Stimulated activated naive B cell treated with anti-CD40 and anti-IgM and Interleukin-4, amounts not matched to agents 10 μg/mL and 1 μg/mL and 100 μg/mL, for 72 hours (primary cell): ENCODE data around the gene FASN.

ENCODE experiments used
- ATAC-seq, 2 donors: fragments of 150-1000 bp; cut with Tn5 transposase; replicated peaks; 2 replicates each; pipeline ENCODE4 v1.10.0; 2021; ENCODE audit warnings: moderate library complexity in 1 of 2
- DNase-seq: peaks from one replicate; pipeline ENCODE4 v3.0.0; 2021
- H3K27ac Mint-ChIP-seq: one replicate; pipeline ENCODE4 v1.8.0; 2022; ENCODE audit warnings: mild to moderate bottlenecking, mixed read lengths
- H3K27me3 Mint-ChIP-seq, 2 donors: one replicate each; pipeline ENCODE4 v1.8.0; 2022; ENCODE audit warnings: mixed read lengths in 2 of 2
- H3K36me3 Mint-ChIP-seq, 2 donors: one replicate each; pipeline ENCODE4 v1.8.0; 2022; ENCODE audit warnings: mixed read lengths in 2 of 2, mild to moderate bottlenecking in 1 of 2
- H3K4me1 Mint-ChIP-seq, 2 donors: one replicate each; pipeline ENCODE4 v1.8.0; 2022; ENCODE audit warnings: mixed read lengths in 2 of 2, mild to moderate bottlenecking in 1 of 2
- H3K4me3 Mint-ChIP-seq, 2 donors: one replicate each; pipeline ENCODE4 v1.8.0; 2022; ENCODE audit warnings: mild to moderate bottlenecking in 2 of 2, mixed read lengths in 2 of 2, moderate library complexity in 1 of 2
- H3K9me3 Mint-ChIP-seq, 2 donors: one replicate each; pipeline ENCODE4 v1.8.0; 2022; ENCODE audit warnings: mixed read lengths in 2 of 2, mild to moderate bottlenecking in 1 of 2

FASN gene

DNA sequence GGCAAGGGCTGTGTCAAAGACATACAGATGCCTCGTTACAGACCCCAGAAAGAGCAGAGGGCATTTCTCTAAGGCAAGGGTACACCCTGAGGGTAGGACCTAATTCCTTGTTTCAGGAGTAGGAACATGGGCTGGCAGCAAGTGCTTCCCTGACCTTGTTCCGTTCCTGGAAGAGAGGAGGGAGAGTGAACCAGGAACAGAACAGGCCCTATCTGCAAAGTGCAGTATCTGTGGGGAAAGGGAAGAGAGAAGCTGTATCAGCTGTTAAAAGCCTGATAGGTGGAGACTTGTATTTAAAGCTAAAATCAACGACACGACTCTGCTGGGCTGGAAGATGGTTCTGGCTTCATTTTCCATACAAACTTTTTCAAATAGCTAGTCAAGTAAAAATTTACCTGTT, 26.1 kb upstream of the FASN start:
- Mint-ChIP-seq H3K4me3 (no peak overlapping the region), H3K9me3 (no peaks in the 10 kb centered on the region), H3K4me1 (peaks cover 0 to 2% of the 10 kb centered on the region in 2 donors), H3K27me3 (no peaks in the 10 kb centered on the region), H3K36me3 (peaks cover 12 to 42% of the 10 kb centered on the region in 2 donors), H3K27ac (no peak overlapping the region)
- ATAC-seq: no peak
- DNase-seq: no peak

DNA sequence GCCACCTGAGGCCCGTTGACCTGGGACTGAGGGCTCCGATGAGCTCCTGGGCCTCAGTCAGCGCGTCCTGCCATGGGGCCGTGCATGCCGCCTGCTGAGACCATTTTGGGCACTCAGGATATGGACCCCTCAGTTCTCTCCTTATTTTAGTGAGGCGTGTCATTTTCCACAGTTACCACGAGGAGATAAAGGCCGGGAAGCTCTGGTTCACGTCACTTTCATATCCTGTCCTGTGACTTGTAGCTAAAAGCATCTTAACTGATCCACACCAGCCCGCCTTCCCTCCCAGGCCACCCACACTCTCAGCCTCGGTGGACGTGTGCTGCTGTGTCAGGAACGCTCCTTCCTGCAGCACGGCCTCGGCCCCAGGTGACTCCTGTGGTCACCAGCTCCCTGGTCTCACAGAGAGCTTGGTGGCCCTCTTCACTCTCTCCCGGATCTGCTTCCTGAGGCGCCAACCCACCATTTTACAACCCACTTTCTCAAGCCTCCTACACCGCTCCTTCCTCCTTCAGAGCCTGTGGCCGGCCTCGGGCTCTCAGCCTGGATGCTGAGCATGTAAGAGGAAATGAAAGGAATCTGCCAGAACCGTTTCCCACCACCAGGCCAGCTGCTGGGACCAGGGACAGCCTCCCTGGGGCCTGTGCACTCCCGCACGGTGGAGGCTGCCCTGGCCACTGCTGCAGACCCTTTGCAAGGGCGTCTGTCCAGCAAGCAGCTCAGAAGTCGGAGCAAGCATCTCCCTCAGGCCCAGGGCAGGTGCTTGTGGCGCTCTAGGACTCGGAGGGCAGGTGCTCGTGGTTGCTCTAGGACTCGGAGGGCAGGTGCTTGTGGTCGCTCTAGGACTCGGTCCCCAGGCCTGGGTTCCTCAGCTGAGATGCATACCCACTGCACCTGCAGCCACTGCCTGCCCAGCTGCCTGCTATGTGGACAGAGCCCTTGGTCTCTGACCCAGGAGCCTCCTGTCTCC, 23.9 kb upstream of the FASN start:
- H3K27ac Mint-ChIP-seq: no peak overlapping the region
- H3K9me3 Mint-ChIP-seq: no peaks in the 10 kb centered on the region
- no peak overlapping the region for H3K4me3 Mint-ChIP-seq
- DNase-seq (no peak), ATAC-seq (no peak)
- peaks cover 0 to 2% of the 10 kb centered on the region in 2 donors for H3K4me1 Mint-ChIP-seq
- peaks cover 12 to 42% of the 10 kb centered on the region in 2 donors for H3K36me3 Mint-ChIP-seq
- no peaks in the 10 kb centered on the region for H3K27me3 Mint-ChIP-seq

DNA sequence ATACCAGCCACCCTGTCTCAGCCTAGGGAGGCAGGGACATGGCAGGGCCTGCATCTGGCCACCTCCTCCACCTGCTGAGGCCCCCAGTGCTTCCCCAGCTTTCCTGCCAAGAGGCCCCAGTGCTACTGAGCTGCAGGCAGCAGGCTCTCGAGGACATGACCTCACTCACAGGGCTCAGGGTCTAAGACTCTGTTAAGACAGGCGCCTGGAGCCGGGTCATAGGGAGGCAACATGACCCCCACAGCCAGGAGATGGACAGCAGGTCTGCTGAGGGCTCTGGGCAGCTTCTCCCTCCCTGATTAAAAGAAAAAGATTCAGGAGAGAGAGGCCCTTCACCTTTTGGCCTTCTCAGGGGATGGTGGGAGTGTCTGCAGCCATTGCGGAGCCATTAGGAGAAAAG, 23.2 kb upstream of the FASN start:
- H3K4me3 Mint-ChIP-seq: no peak overlapping the region
- no peak for DNase-seq
- no peak overlapping the region for H3K27ac Mint-ChIP-seq
- ATAC-seq: no peak
- no peaks in the 10 kb centered on the region for H3K9me3 Mint-ChIP-seq
- H3K4me1 Mint-ChIP-seq: peaks cover 0 to 2% of the 10 kb centered on the region in 2 donors
- peaks cover 12 to 41% of the 10 kb centered on the region in 2 donors for H3K36me3 Mint-ChIP-seq
- no peaks in the 10 kb centered on the region for H3K27me3 Mint-ChIP-seq

DNA sequence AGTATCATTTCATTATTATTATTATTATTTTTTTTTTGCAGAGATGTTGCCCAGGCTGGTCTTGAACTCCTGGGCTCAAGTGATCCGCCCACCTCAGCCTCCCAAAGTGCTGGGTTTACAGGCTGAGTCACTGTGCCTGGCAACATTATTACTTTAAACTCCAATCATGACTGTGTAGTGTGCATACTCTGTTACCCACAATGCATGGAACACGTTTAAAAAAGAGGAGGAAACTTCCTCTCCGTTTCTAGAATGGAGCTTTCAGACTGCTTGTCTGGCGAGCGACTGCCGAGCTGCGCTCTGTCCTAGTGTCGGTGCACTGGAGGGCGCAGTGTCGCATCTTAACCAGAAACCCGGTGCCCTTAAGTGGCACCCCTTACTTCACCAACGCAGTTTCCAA, 22.1 kb upstream of the FASN start:
- H3K4me3 Mint-ChIP-seq: no peak overlapping the region
- H3K4me1 Mint-ChIP-seq: peaks cover 0 to 2% of the 10 kb centered on the region in 2 donors
- peaks cover 12 to 35% of the 10 kb centered on the region in 2 donors for H3K36me3 Mint-ChIP-seq
- ATAC-seq: no peak
- no peak overlapping the region for H3K27ac Mint-ChIP-seq
- DNase-seq: no peak
- H3K9me3 Mint-ChIP-seq: no peaks in the 10 kb centered on the region
- no peaks in the 10 kb centered on the region for H3K27me3 Mint-ChIP-seq

DNA sequence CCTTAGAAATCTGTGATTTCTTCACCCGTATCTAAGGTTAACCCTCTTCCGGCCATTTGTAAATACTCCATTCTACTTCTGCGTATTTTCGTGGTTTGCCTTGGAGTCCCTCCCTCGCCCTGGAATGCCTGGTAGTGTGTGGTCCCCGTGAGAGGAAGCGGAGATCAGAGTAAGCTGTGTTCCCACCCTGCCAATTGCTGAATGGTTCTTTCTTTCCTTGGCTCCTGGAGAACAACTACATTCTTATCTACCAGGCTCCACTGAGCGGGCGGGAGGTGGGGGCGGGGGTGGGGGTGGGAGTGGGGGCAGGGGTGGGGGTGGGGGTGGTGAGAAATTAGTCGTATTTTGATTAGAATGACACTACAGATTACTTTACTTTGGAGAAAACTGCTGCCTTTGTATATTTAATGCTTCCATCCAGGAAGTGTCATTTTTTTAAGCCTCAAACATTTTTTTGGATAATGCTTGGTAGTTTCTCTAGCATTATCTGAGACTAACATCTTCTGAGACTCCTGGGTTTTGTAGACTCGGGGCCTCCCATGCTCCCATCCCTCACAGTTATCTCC, 20.9 kb upstream of the FASN start:
- Mint-ChIP-seq H3K36me3 (peaks cover 11 to 28% of the 10 kb centered on the region in 2 donors), H3K27me3 (no peaks in the 10 kb centered on the region), H3K27ac (no peak overlapping the region), H3K4me1 (peaks cover 0 to 2% of the 10 kb centered on the region in 2 donors), H3K4me3 (no peak overlapping the region), H3K9me3 (no peaks in the 10 kb centered on the region)
- DNase-seq (no peak), ATAC-seq (no peak)

DNA sequence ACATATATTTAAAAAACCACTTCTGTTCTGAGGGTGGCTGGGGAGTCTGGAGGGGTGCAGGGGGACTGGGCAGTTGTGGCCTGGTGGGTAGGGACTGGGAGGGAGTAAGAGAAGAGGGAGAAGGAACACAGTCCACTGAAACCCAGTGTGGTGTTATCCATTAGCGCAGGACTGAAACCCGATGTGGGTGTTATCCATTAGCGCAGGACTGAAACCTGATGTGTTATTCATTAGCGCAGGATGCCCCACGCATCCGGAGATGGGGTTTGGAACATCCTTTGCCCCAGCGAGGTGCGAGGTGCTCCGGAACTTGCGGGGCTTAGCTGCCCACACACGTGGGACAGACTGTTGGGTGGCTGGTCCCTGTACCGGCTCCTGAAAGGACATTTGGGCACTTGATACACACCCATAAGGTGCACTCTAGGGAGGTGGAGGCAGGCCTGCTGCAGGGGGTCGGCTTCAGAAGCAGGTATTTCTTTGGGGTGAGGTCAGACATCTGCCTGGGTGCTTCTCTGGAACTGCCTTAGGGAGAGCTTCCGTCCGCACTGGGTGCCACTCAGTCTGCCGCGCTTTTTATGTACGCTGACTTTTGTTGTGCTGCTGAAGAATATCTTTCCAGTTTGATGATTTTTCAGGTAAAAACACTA, 20.3 kb upstream of the FASN start:
- no peak for DNase-seq
- no peak for ATAC-seq
- no peaks in the 10 kb centered on the region for H3K27me3 Mint-ChIP-seq
- peaks cover 0 to 2% of the 10 kb centered on the region in 2 donors for H3K4me1 Mint-ChIP-seq
- H3K4me3 Mint-ChIP-seq: no peak overlapping the region
- peaks cover 13 to 31% of the 10 kb centered on the region in 2 donors for H3K36me3 Mint-ChIP-seq
- H3K9me3 Mint-ChIP-seq: no peaks in the 10 kb centered on the region
- H3K27ac Mint-ChIP-seq: no peak overlapping the region

DNA sequence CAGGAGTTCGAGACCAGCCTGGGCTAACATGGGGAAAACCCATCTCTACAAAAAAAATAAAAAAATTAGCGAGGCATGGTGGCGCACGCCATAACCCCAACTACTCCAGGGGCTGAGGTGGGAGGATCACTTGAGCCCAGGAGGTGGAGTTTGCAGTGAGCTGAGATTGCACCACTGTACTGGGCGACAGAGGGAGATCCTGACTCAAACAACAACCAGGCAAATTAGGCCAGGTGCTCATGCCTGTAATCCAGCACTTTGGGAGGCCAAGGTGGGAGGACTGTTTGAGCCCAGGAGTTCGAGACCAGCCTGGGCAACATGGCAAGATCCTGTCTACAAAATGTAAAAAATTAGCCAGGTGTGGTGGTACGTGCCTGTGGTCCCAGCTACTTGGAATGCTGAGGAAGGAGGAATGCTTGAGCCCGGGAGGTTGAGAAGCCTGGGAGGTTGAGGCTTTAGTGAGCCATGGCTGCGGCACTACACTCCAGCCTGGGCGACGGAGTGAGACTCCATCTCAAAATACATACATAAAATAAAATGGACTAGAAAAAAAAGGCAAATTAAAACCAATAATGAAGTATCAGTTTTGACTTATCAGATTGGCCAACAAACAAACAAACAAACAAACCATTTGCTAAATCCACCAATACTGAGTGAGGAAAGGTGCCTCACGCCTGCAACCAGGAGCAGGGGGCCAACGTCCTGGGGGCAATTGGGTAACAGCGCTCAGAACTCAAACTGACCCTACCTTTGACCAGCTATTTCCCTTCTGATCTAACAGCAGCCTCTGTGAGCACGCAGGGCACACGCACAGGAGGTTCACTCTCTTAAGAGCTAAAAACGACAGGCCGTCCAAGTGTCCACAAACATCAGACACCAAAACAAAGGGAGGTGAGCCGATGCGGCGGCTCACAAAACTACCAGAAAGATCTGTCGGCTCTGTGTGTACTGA, 19.4 kb upstream of the FASN start:
- Mint-ChIP-seq H3K9me3 (no peaks in the 10 kb centered on the region), H3K27me3 (no peaks in the 10 kb centered on the region), H3K4me1 (peaks cover 0 to 2% of the 10 kb centered on the region in 2 donors), H3K4me3 (no peak overlapping the region), H3K36me3 (peaks cover 13 to 26% of the 10 kb centered on the region in 2 donors), H3K27ac (no peak overlapping the region)
- DNase-seq (no peak), ATAC-seq (no peak)

DNA sequence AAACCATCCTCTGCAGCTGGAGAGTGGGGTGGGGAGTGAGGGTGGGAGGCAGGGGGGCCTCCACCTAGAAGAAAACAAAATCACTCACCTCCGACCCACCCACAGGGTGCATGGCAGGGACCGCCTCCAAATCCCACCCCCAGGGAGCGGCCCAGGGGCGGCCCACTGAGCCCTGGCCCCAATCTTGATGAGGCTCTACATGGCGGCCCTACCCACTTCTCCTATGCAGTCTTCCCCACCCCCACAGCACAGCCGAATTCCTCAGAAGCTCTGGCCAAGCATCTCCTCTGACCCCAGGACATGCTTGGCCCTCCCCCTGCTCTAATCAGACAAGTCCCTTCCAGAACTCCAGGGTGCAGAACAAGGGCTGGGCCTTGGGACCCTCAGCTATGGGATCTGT, 18.2 kb upstream of the FASN start:
- Mint-ChIP-seq H3K36me3 (peaks cover 12 to 24% of the 10 kb centered on the region in 2 donors), H3K4me3 (no peak overlapping the region)

DNA sequence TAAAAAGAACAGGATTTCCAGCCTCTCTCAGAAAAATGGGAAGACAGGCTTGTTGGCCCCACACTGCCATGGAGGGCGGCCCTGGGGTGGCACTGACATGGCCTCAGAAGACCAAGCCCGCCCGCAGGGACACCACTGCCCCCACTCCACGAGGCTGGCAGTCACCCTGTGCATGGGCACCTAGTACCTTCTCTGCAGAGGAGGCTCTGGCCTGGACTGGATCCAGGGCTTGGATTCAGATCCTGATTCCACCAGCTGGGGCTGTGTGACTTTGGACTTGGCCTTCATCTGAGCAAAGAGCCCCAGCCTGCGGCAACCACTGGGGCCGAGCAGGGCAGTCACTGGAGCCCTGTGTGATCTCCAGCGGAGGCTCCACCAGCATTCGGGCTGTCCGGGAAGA, 16.8 kb upstream of the FASN start:
- no peaks in the 10 kb centered on the region for H3K27me3 Mint-ChIP-seq

More for the DNA sequence above, 18.2 kb upstream of the FASN start:
- no peak for ATAC-seq
- no peak for DNase-seq
- Mint-ChIP-seq H3K27ac (no peak overlapping the region), H3K4me1 (no peaks in the 10 kb centered on the region), H3K9me3 (no peaks in the 10 kb centered on the region), H3K27me3 (no peaks in the 10 kb centered on the region)

DNA sequence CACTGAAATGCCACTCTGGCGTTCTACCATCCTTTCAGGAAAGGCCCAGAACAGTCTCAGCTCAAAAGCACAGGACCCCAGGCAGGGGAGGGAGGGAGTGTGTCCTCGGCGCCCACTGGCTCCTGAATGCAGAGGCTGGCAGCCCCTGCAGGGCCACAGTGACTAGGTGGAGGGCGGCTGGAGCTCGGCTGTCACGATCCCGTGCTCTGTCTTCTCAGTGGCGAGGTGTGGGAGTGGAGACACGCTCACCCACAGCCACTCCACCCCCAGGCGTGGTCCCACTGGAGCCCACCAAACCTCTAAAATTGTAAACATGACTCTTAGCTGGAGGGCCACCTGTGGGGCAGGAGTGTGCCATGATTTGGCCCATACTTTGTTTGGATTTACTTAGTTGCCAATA, 16.4 kb upstream of the FASN start:
- H3K36me3 Mint-ChIP-seq: peaks cover 9 to 20% of the 10 kb centered on the region in 2 donors
- H3K27ac Mint-ChIP-seq: no peak overlapping the region
- H3K4me1 Mint-ChIP-seq: no peaks in the 10 kb centered on the region
- ATAC-seq: no peak
- H3K9me3 Mint-ChIP-seq: no peaks in the 10 kb centered on the region
- H3K27me3 Mint-ChIP-seq: no peaks in the 10 kb centered on the region
- no peak overlapping the region for H3K4me3 Mint-ChIP-seq
- DNase-seq: no peak

More for the DNA sequence above, 16.8 kb upstream of the FASN start:
- H3K4me3 Mint-ChIP-seq: no peak overlapping the region
- no peaks in the 10 kb centered on the region for H3K9me3 Mint-ChIP-seq
- no peak for ATAC-seq
- no peaks in the 10 kb centered on the region for H3K4me1 Mint-ChIP-seq
- H3K27ac Mint-ChIP-seq: no peak overlapping the region
- no peak for DNase-seq
- H3K36me3 Mint-ChIP-seq: peaks cover 12 to 24% of the 10 kb centered on the region in 2 donors

DNA sequence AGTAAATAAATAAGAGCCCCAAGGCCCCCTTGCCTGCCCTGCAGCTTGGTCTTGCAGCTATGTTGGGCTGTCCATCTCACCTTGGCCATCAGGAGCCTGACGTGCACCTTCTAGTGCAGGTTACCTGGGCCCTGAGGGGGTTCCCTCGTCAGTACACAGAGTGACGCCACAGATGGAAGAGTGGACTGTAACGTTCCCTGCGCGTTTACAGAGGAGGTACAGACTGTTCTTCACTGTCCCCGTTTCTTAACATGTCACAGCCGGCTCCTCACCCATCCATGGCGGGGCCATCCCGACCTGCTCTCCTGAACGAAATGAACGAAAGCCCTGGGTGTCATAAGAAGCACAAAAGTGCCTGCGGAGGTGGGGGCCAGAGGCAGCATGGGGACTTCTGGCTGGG, 15.9 kb upstream of the FASN start:
- no peak for DNase-seq
- Mint-ChIP-seq H3K27ac (no peak overlapping the region), H3K4me1 (no peaks in the 10 kb centered on the region), H3K36me3 (peaks cover 6 to 18% of the 10 kb centered on the region in 2 donors), H3K4me3 (no peak overlapping the region), H3K27me3 (no peaks in the 10 kb centered on the region), H3K9me3 (no peaks in the 10 kb centered on the region)
- ATAC-seq: no peak

DNA sequence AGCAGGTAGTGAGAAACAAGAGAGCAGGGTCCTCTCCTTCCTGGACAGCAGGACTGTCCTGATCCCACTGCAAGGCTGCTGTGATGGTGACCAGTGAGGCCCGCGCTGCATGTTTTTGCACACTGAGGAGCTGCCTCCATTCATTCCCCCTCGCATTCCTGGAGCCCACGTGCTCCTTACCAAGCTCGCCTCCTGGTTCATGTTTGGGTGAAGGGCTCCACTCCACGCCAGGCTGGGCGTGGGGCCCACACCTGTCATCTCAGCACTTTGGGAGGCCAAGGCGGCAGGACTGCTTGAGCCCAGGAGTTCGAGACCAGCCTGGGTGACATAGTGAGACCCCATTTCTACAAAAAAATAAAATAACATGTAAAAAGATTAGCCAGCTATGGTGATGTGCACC, 15.4 kb upstream of the FASN start:
- no peak overlapping the region for H3K4me3 Mint-ChIP-seq
- DNase-seq (no peak), ATAC-seq (no peak)
- no peaks in the 10 kb centered on the region for H3K4me1 Mint-ChIP-seq
- H3K36me3 Mint-ChIP-seq: peaks cover 6 to 18% of the 10 kb centered on the region in 2 donors
- H3K27ac Mint-ChIP-seq: no peak overlapping the region
- no peaks in the 10 kb centered on the region for H3K9me3 Mint-ChIP-seq
- H3K27me3 Mint-ChIP-seq: no peaks in the 10 kb centered on the region

DNA sequence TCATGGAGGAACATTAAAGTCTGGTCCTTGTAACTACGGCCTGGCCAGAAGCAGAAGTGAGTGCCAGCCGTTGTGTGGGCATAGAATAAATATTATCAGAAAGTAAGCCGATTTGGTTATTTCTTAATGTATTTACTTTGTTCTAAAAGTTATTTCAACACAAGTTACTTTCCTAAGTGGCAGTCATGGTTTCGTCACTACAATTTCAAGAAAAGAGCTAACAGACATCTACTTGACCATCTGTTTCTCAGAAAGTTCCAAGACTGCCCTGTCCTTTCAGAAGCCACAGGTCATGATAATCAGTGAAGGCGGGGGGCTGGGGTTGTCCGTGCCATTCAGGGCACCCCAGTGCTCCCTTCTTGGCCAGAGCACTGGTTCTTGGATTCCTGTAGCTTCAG, 14.9 kb upstream of the FASN start:
- Mint-ChIP-seq H3K4me1 (no peaks in the 10 kb centered on the region), H3K27ac (no peak overlapping the region)

More for the DNA sequence above, 14.9 kb upstream of the FASN start:
- H3K4me3 Mint-ChIP-seq: no peak overlapping the region
- DNase-seq: no peak
- ATAC-seq: no peak
- no peaks in the 10 kb centered on the region for H3K27me3 Mint-ChIP-seq
- H3K36me3 Mint-ChIP-seq: peaks cover 6 to 18% of the 10 kb centered on the region in 2 donors
- H3K9me3 Mint-ChIP-seq: no peaks in the 10 kb centered on the region
